ENCODE data around the gene AJUBA.

DNA sequence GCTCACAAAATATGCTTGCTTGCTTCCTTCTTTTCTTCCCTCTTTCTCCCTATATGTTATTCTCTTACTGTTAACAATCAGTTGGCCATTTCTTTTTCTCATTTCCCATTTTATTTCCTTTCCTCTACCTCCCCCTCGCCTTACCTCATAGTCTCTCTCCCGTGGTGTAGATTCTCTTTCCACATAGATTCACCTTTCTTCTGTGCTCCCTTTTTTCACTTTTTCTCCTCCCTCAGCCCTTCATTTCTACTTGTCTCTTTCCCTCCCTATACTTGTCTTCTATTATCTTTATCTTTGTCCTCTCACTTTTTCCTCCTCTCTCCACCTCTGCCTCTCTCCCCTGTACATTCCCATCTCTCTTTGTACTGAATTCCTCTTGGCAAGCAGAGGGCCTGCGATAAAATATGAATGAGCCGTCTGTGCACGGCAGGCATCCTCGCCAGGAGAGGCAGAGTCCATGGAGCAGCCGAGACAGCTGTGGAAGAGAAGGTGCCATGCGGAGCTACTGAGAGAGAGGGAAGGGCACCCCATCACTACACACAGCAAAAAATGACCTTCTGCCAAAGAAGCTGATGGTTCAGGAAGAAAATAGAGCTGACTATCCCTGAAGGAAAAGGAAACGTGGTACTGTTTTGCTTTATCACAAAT is 15.4 kb upstream of the AJUBA start:
- TF ChIP-seq, protein P1, sequence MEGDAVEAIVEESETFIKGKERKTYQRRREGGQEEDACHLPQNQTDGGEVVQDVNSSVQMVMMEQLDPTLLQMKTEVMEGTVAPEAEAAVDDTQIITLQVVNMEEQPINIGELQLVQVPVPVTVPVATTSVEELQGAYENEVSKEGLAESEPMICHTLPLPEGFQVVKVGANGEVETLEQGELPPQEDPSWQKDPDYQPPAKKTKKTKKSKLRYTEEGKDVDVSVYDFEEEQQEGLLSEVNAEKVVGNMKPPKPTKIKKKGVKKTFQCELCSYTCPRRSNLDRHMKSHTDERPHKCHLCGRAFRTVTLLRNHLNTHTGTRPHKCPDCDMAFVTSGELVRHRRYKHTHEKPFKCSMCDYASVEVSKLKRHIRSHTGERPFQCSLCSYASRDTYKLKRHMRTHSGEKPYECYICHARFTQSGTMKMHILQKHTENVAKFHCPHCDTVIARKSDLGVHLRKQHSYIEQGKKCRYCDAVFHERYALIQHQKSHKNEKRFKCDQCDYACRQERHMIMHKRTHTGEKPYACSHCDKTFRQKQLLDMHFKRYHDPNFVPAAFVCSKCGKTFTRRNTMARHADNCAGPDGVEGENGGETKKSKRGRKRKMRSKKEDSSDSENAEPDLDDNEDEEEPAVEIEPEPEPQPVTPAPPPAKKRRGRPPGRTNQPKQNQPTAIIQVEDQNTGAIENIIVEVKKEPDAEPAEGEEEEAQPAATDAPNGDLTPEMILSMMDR (IDR thresholded peaks at IDR 0.05; ENCODE audit: insufficient read depth, low read depth, low read length): no peak
- TF ChIP-seq EZH2 (IDR thresholded peaks at IDR 0.05; ENCODE audit: insufficient read depth, low read length): no peak
